22Rv1 (cell line): ENCODE results near the gene ADGRE2.

ENCODE experiments used
- ZFX ChIP-seq: fragments of 450-650 bp; IDR thresholded peaks from 2 replicates; pipeline ENCODE4 v1.6.1; 2017; ENCODE audit warnings: antibody characterized with exemption, borderline replicate concordance
- TF ChIP-seq, protein P1 (sequence below): fragments of 450-650 bp; IDR thresholded peaks from 2 replicates; pipeline ENCODE4 v1.5.1; 2017; ENCODE audit warnings: mild to moderate bottlenecking

- TF ChIP-seq, protein P1, sequence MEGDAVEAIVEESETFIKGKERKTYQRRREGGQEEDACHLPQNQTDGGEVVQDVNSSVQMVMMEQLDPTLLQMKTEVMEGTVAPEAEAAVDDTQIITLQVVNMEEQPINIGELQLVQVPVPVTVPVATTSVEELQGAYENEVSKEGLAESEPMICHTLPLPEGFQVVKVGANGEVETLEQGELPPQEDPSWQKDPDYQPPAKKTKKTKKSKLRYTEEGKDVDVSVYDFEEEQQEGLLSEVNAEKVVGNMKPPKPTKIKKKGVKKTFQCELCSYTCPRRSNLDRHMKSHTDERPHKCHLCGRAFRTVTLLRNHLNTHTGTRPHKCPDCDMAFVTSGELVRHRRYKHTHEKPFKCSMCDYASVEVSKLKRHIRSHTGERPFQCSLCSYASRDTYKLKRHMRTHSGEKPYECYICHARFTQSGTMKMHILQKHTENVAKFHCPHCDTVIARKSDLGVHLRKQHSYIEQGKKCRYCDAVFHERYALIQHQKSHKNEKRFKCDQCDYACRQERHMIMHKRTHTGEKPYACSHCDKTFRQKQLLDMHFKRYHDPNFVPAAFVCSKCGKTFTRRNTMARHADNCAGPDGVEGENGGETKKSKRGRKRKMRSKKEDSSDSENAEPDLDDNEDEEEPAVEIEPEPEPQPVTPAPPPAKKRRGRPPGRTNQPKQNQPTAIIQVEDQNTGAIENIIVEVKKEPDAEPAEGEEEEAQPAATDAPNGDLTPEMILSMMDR, result no peak
- no peak for TF ChIP-seq ZFX
Measured at GRCh38 chr19:14817052-14817451, 38.7 kb upstream of the ADGRE2 start.
